ENCODE data around the gene LRGUK.

- no peak for TF ChIP-seq POLR2AphosphoS5 (IDR thresholded peaks at IDR 0.05; ENCODE audit: borderline replicate concordance, low read depth, low read length)
- no peak for TF ChIP-seq EZH2 (IDR thresholded peaks at IDR 0.05)
- TF ChIP-seq FOXP2 (optimal IDR thresholded peaks at IDR 0.05; ENCODE audit: control extremely low read depth, extremely low read length, insufficient read depth): no peak
Observed at GRCh38 chr7:134182078-134182477, 54.9 kb downstream of the LRGUK start.
